ENCODE data around the gene RGS5. TPM values are rescaled to one million over a fixed set of nuclear protein-coding genes. Genes with fewer than 3 reads are reported as not detected.

Gene RGS5
- polyA plus RNA-seq, 1 of the 3 experiments (the other 2 are of a cell fraction): 260 TPM

GRCh38 chr1:163094589-163094988 is 108.1 kb downstream of the RGS5 start:
- Histone ChIP-seq H4K20me1 (ENCODE audit: insufficient read depth) (no peaks in the 10 kb centered on the region), H3F3A (replicated peaks; ENCODE audit: insufficient read depth) (no peaks in the 10 kb centered on the region), H3K36me3 (replicated peaks in 1 of 2; ENCODE audit: control insufficient read depth in 1 of 2, insufficient read depth in 2 of 2, low read length in 1 of 2) (no peaks in the 10 kb centered on the region), H3K27ac (ENCODE audit: low read depth in 2 of 2, low read length in 1 of 2) (no peak overlapping the region; a peak in 1 of 4 replicates), H3K9ac (no peak overlapping the region), H3K4me2 (no peak overlapping the region), H3K79me2 (ENCODE audit: insufficient read depth) (no peaks in the 10 kb centered on the region), H3K9me2 (no peaks in the 10 kb centered on the region), H3K9me3 (no peaks in the 10 kb centered on the region), H3K4me3 (ENCODE audit: low read depth in 2 of 2, low read length in 1 of 2) (no peak overlapping the region), H3K4me1 (ENCODE audit: control insufficient read depth in 1 of 2, insufficient read depth in 2 of 2, low read depth in 1 of 2, low read length in 1 of 2) (peaks cover 10 to 19% of the 10 kb centered on the region in 2 experiments; a peak in 2 of 4 replicates), H2AFZ (ENCODE audit: low read depth) (no peak overlapping the region), H3K27me3 (ENCODE audit: insufficient read depth) (no peaks in the 10 kb centered on the region)
- TF ChIP-seq GABPA (IDR thresholded peaks at IDR 0.05; ENCODE audit: low read depth) (no peak), FOSL2 (IDR thresholded peaks at IDR 0.05; ENCODE audit: borderline replicate concordance, low read depth) (no peak), PBX3 (IDR thresholded peaks at IDR 0.05) (no peak), NRF1 (IDR thresholded peaks at IDR 0.05; ENCODE audit: low read depth, low read length) (no peak), SMC3 (IDR thresholded peaks at IDR 0.05; ENCODE audit: low read depth, low read length) (no peak), IRF3 (IDR thresholded peaks at IDR 0.05; ENCODE audit: low read depth, low read length) (no peak), TCF12 (IDR thresholded peaks at IDR 0.05) (no peak), EP300 (IDR thresholded peaks at IDR 0.05; ENCODE audit: borderline replicate concordance in 1 of 2, low read depth in 1 of 2, low read length in 1 of 2) (no peak), CTCF (IDR thresholded peaks at IDR 0.05) (no peak), MAX (IDR thresholded peaks at IDR 0.05; ENCODE audit: low read depth) (no peak), TEAD4 (IDR thresholded peaks at IDR 0.05; ENCODE audit: borderline replicate concordance, insufficient read depth) (no peak), EZH2phosphoT487 (IDR thresholded peaks at IDR 0.05; ENCODE audit: borderline replicate concordance, low read depth) (no peak)
- TF ChIP-seq, protein P1, sequence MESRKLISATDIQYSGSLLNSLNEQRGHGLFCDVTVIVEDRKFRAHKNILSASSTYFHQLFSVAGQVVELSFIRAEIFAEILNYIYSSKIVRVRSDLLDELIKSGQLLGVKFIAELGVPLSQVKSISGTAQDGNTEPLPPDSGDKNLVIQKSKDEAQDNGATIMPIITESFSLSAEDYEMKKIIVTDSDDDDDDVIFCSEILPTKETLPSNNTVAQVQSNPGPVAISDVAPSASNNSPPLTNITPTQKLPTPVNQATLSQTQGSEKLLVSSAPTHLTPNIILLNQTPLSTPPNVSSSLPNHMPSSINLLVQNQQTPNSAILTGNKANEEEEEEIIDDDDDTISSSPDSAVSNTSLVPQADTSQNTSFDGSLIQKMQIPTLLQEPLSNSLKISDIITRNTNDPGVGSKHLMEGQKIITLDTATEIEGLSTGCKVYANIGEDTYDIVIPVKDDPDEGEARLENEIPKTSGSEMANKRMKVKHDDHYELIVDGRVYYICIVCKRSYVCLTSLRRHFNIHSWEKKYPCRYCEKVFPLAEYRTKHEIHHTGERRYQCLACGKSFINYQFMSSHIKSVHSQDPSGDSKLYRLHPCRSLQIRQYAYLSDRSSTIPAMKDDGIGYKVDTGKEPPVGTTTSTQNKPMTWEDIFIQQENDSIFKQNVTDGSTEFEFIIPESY (IDR thresholded peaks at IDR 0.05; ENCODE audit: borderline replicate concordance, low read depth): no peak
- ChIA-PET CTCF (interaction anchor here (0.6 to 1.4 kb wide), 2 partner anchors 25 to 83 kb away, joined by 3 to 4 read pairs; no protein-coding TSS in a partner anchor), POLR2A (no interaction called here)
- 76% methylated on average over 2 of the region's 2 CpGs for WGBS (ENCODE audit: low lambda C conversion rate)
- no peak for DNase-seq

Data from SK-N-SH (cell line).